ENCODE data around the gene PANK2. TPM values are rescaled to one million over a fixed set of nuclear protein-coding genes. Genes with fewer than 3 reads are reported as not detected.
"Not testable (repeated sequence)": the region's sequence is repeated elsewhere in the genome, so short reads cannot be mapped to it uniquely, and the experiment has no call there.

PANK2 gene
- total RNA-seq, 1 donor from 2014 or later = 55.3 TPM

GRCh38 chr20:3876676-3877075 lies 12.5 kb upstream of the PANK2 start:
- Mint-ChIP-seq H3K4me1 (ENCODE audit: unreplicated experiment) (peaks cover 21% of the 10 kb centered on the region), H3K4me3 (no peak overlapping the region), H3K36me3 (peaks cover 27% of the 10 kb centered on the region), H3K9me3 (no peaks in the 10 kb centered on the region), H3K27me3 (no peaks in the 10 kb centered on the region), H3K27ac (no peak overlapping the region)
- TF ChIP-seq, protein P1, sequence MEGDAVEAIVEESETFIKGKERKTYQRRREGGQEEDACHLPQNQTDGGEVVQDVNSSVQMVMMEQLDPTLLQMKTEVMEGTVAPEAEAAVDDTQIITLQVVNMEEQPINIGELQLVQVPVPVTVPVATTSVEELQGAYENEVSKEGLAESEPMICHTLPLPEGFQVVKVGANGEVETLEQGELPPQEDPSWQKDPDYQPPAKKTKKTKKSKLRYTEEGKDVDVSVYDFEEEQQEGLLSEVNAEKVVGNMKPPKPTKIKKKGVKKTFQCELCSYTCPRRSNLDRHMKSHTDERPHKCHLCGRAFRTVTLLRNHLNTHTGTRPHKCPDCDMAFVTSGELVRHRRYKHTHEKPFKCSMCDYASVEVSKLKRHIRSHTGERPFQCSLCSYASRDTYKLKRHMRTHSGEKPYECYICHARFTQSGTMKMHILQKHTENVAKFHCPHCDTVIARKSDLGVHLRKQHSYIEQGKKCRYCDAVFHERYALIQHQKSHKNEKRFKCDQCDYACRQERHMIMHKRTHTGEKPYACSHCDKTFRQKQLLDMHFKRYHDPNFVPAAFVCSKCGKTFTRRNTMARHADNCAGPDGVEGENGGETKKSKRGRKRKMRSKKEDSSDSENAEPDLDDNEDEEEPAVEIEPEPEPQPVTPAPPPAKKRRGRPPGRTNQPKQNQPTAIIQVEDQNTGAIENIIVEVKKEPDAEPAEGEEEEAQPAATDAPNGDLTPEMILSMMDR (conservative IDR thresholded peaks at IDR 0.05) = no peak
- no peak for DNase-seq (ENCODE audit: extremely low spot score, unreplicated experiment)

GRCh38 chr20:3878921-3879274 lies 10.3 kb upstream of the PANK2 start:
- peaks cover 13% of the 10 kb centered on the region for H3K36me3 Mint-ChIP-seq
- H3K27ac Mint-ChIP-seq = not testable (repeated sequence)

DNA sequence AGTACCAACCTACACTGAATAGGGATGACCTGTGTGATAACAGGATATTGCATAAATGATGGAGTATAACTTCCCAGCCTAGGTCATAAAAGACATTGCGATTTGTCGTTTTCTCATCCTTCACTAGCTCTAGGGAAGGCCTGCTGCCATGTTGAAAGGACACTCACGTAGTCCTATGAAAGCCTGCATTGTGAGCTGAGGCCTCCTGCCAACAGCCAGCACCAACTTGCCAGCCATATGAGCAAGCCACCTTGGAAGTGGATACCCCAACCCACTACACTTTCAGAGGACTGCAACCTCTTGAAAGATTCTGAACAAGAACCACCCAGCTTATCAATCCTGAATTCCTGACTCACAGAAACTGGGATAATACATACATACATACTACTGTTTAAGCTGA lies 3.5 kb upstream of the PANK2 start:
- H3K4me1 Mint-ChIP-seq (ENCODE audit: unreplicated experiment) = peaks cover 22% of the 10 kb centered on the region
- H3K27me3 Mint-ChIP-seq = no peaks in the 10 kb centered on the region
- DNase-seq (ENCODE audit: extremely low spot score, unreplicated experiment) = no peak
- H3K9me3 Mint-ChIP-seq = no peaks in the 10 kb centered on the region
- TF ChIP-seq, protein P1 (conservative IDR thresholded peaks at IDR 0.05) = no peak
- H3K36me3 Mint-ChIP-seq = peaks cover 22% of the 10 kb centered on the region
- peak overlapping the region; percentile 54 for H3K4me3 Mint-ChIP-seq
- H3K27ac Mint-ChIP-seq = no peak overlapping the region

More at GRCh38 chr20:3878921-3879274, 10.3 kb upstream of the PANK2 start:
- peaks cover 14% of the 10 kb centered on the region for H3K4me1 Mint-ChIP-seq (ENCODE audit: unreplicated experiment)
- not testable (repeated sequence) for H3K4me3 Mint-ChIP-seq; H3K27me3 Mint-ChIP-seq; DNase-seq (ENCODE audit: extremely low spot score, unreplicated experiment); H3K9me3 Mint-ChIP-seq

- Mint-ChIP-seq H3K36me3 (peaks cover 30% of the 10 kb centered on the region), H3K27ac (peak overlapping the region; percentile 93), H3K27me3 (no peaks in the 10 kb centered on the region), H3K9me3 (no peaks in the 10 kb centered on the region), H3K4me3 (peak overlapping the region; percentile 98), H3K4me1 (ENCODE audit: unreplicated experiment) (peaks cover 39% of the 10 kb centered on the region)
- TF ChIP-seq, protein P1 (conservative IDR thresholded peaks at IDR 0.05) = no peak
- no peak for DNase-seq (ENCODE audit: extremely low spot score, unreplicated experiment)
Observed at GRCh38 chr20:3887876-3888620, 1.1 kb upstream of the PANK2 start.

DNA sequence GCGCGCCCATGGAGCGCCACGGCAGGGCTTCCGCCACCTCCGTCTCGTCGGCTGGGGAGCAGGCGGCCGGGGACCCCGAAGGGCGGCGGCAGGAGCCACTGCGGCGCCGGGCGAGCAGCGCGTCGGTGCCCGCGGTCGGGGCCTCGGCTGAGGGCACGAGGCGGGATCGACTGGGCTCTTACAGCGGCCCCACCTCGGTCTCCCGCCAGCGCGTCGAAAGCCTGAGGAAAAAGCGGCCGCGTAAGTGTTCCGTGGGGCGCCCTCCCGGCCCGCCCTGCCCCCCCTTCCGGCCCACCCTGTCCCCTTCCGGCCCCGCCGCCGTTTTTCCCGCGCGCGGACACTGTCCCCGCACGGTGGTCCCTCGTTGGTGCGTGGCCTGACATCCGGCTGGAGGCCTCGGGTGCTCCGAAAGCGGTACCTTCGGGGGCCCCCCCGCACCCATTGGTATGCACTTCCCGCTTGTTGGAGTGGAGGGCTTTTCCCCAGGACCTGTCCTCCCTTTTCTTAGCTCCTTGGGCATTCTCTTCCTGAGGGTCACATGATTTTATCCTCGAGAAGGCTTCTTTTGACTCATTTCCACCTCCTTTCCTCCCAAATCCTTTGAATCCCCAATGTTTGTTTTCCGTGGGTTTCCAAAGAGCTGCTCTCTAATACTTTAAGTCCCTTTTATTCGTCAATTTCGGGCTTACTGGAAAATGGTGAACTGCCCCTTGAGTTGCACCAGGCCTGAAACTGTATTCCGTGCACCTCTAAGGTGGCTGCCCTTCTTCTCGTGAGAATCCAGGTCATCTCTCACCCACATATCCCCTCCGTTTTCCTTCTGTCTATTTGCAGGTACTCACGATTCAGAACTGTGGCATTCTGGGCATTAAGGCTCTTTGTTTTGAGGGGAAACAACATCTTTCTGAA lies 556 bp downstream of the PANK2 start:
- Mint-ChIP-seq H3K27me3 (no peaks in the 10 kb centered on the region), H3K4me1 (ENCODE audit: unreplicated experiment) (peaks cover 48% of the 10 kb centered on the region), H3K27ac (peak overlapping the region; percentile 94), H3K36me3 (peaks cover 36% of the 10 kb centered on the region), H3K9me3 (no peaks in the 10 kb centered on the region), H3K4me3 (peak overlapping the region; percentile 98)
- TF ChIP-seq, protein P1 (conservative IDR thresholded peaks at IDR 0.05) = peak; percentile 9
- no peak for DNase-seq (ENCODE audit: extremely low spot score, unreplicated experiment)

GRCh38 chr20:3890398-3890751 lies 1.2 kb downstream of the PANK2 start:
- peaks cover 50% of the 10 kb centered on the region for H3K4me1 Mint-ChIP-seq (ENCODE audit: unreplicated experiment)
- DNase-seq (ENCODE audit: extremely low spot score, unreplicated experiment) = no peak

More at GRCh38 chr20:3890398-3890751, 1.2 kb downstream of the PANK2 start:
- H3K27ac Mint-ChIP-seq = peak overlapping the region; percentile 94
- no peaks in the 10 kb centered on the region for H3K27me3 Mint-ChIP-seq
- H3K4me3 Mint-ChIP-seq = peak overlapping the region; percentile 94
- TF ChIP-seq, protein P1 (conservative IDR thresholded peaks at IDR 0.05) = no peak
- no peaks in the 10 kb centered on the region for H3K9me3 Mint-ChIP-seq
- H3K36me3 Mint-ChIP-seq = peaks cover 38% of the 10 kb centered on the region

Measured in type B pancreatic cell (in vitro differentiated cells).